ENCODE measurements around the gene RIMS3. TPM values are rescaled to one million over a fixed set of nuclear protein-coding genes. Genes with fewer than 3 reads are reported as not detected.
A peak's percentile ranks its signal among the peaks of the same experiment; 100 is the strongest.
"Not testable (repeated sequence)": the region's sequence is repeated elsewhere in the genome, so short reads cannot be mapped to it uniquely, and the experiment has no call there.

The RIMS3 gene
- 1.3 and 4.2 TPM in 2 replicates for total RNA-seq (2014; rRNA removed; shearing (Covaris generic); ENCODE audit: low replicate concordance)

DNA sequence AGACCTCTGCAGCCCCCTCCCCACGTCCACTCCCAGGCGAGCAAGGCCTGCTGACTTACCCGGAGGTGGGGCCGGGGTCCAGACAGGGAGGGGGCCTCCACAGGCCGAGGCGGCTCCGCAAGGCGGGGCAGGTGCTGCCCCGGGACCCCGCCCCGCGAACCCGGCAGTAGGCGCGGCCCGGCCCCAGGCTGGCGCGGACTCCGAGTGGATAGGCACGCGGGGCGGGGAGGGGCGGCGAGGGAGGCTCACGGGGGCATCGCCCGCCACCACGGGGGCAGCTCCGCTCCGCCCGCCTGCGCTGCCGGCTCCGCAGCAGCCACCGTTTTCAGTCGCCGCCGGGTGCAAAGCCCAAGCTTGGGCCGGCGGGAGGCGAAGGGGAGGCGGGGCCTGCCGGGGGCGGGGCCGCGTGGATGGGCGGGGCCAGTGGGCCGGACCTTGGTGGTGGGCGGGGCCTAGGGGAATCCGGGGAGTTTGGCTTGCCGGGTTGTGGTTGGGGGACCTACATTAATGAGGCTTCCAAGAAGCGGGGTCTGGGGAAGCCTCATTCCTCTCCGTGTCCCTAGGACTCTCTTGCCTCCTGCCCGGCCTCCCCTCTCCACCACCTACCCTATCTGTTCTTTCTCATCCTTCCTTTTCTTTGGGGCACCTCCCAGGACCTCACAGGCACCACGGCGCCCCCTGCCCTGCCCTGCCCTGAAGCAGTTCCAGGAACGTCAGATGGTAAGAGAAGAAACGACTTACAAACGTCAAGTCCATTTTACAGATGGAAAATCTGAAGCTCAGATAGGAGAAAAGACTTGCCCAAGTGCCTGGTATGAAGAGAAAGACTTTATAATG, at the start of gene RIMS3:
Gene RIMS3 (minus strand): TSS at position 348 of the 837 bp plus-strand sequence. CDS start 23,757 bp downstream, outside the sequence.
- peak; percentile 47 for DNase-seq (ENCODE audit: low read depth)
- in situ Hi-C loops (cut with HindIII; ENCODE audit: low pct_unique_long_range_greater_than_20kb, low sequenced_read_pairs): no loop called here

DNA sequence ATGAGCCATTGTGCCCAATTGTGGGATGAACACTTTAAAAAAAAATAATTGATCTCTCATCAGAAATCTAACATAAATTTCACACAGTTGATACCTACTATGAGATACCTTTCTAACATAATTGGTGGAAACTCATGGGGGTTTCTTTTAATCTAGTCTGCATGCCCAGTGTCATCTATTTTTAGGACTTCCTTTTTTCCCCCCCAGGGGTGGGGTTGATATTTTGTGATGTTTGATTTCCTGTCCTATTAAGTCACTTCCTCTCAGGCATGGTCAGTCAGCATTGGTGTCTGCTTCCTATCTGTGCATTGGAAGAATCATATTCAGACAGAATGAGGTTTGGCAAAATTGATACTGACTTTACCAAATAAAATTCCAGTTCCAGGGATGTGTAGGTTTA, 47.5 kb upstream of the RIMS3 start:
- in situ Hi-C loops (cut with HindIII; ENCODE audit: low pct_unique_long_range_greater_than_20kb, low sequenced_read_pairs): no loop called here
- DNase-seq (ENCODE audit: low read depth): no peak

DNA sequence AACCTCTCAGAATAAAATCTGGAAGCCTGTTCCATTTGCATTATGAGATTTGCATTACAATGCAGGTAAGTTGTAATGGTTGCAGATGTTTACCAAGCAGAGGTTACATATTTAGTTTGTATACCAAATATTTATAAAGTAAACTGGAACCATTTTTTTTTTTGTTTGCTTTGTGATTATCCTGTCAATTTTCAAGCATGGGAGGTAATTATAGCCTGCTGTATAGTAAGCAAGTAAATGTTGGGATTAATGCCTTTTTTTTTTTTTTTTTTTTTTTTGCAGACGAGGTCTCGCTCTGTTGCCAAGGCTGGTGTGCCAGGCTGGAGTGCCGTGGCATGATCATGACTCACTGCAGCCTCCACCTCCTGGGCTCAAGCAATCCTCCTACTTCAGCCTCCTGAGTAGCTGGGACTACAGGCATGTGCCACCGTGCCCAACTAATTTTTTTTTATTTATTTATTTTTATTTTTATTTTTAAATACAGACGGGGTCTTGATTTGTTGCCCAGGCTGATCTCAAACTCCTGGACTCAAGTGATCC, 47.0 kb upstream of the RIMS3 start:
- no peak for DNase-seq (ENCODE audit: low read depth)
- in situ Hi-C loops (cut with HindIII; ENCODE audit: low pct_unique_long_range_greater_than_20kb, low sequenced_read_pairs): no loop called here

DNA sequence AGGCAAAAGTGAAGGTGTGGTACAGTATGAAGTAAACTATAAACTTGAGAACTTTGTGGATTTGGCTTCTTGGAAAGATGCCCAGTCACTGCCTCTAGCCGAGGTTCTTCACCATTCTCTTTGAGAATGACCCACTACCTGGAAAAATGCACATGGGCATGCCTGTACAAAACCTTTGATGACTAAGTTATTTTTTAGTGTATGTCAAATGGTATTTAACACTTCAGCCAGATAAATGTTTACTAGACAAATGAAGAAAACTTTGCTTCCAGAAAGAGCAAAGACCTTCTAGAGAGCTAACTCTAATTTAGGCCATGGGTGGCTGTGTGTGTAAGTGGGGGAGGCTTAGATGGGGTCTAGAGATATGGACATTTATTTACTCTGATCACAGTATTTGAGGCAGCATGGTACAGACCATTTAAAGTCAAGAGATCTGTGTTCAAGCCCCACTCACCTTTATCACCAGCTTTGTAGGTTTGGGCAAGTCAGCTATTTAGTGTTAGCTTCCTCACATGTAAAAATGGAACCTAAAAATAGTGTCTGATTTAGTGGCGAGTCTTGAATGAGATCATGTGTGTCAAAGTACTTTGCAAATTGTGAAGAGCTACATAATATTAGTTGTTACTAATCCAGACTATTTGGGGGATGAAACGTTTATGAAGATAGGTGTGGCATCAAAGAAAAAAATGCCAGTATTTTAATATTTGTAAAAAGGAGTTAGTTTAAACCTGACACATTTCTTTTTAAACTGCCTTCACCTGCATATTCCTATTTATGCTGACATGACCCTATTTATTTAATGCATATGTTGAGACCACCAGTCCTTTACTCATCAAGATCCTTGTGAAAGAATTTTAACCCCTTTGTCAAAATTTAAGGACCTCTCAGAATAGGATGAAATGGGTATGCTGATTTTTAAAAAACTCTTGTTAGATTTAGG, 46.3 kb upstream of the RIMS3 start:
- in situ Hi-C loops (cut with HindIII; ENCODE audit: low pct_unique_long_range_greater_than_20kb, low sequenced_read_pairs): no loop called here
- peak; percentile 54 for DNase-seq (ENCODE audit: low read depth)

DNA sequence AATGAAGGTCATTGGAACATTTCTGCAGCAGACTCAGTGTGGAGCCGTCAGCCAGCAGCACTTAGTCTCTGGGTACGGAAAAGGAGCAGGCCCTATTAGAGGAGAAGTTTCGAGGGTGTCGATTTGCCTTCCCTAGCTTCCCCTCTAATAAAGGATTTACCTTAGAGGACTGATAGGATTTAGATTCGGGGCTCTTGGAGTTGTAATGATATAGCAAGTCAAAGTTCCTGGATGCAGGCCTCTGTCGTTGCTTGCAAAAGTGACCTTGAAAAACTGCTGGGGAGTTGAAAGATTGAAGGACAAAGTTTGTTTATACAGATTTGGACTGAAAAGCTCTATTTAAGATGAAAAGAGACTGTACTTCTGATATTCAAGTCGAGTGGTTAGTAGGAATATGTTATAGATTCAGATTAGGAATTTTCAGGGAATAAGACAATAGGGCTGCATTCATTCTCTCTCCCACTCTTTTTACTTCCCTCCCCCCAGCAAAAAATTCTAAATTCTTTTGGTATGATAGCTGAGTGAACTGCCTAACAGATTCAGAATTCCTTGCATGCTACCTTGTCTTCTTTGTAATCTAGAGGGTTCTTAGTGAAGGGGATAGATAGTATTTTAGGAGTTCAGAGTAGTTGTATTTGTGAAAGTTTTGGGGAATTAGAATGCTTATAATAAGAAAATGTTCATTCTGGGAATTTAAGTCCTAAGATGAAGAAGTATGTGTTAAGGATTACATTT, 45.3 kb upstream of the RIMS3 start:
- DNase-seq (ENCODE audit: low read depth): no peak
- in situ Hi-C loops (cut with HindIII; ENCODE audit: low pct_unique_long_range_greater_than_20kb, low sequenced_read_pairs): no loop called here

DNA sequence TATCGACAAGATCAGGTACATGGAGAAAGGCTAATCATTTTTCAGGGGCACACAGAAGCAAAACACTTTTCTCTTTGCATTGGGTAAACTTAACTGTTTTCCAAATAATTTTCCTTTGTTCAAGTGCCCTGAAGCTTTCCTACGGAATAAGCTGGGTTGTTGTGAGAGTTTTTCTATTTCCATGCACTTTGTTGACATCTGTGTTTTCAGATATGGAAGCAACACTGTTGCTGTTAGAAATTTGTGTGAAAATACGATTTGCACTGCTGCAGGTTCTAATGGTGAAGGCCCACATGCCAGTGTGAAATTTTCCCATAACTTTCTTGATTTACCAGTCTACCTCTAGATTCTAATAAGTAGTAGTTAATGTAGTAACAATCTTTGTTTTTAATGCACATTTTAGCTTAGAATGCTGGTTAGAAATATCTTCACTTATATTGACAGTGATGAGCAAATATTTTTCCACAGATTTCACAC, 44.4 kb upstream of the RIMS3 start:
- no peak for DNase-seq (ENCODE audit: low read depth)
- in situ Hi-C loops (cut with HindIII; ENCODE audit: low pct_unique_long_range_greater_than_20kb, low sequenced_read_pairs): no loop called here

DNA sequence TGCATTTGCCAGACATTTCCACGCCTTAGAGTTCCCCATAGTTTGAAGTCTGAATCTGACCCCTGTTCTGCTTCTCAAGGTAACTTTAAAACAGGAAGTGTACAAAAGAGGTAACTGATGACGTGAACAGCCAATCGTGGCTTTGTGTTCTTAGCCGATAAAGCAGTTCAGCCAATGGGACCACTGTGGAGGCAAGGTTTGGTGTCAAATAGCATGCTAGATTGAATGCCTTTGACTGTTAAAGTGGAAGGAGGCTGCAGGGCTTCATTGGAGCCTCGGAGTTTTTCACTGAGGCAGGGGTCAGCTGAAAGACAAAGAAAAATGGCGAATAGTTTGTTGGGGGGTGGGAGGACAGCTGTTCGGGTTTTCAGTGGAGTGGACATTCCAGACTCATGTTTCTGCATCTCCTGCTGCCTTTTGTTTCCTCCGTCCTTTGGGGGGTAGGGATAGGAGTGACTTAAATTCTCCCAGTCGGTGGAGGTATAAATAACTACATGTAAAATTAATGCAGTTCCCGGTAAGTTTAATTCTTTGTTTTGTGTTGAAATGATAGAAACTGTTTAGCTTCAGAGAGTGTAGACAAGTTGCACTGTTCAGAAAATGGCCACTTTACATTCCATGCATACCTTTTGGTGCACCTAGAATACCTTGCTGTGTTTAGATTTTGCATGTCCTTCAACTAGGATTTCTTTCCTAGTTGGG, 43.8 kb upstream of the RIMS3 start:
- DNase-seq (ENCODE audit: low read depth): peak; percentile 95
- in situ Hi-C loops (cut with HindIII; ENCODE audit: low pct_unique_long_range_greater_than_20kb, low sequenced_read_pairs): no loop called here

DNA sequence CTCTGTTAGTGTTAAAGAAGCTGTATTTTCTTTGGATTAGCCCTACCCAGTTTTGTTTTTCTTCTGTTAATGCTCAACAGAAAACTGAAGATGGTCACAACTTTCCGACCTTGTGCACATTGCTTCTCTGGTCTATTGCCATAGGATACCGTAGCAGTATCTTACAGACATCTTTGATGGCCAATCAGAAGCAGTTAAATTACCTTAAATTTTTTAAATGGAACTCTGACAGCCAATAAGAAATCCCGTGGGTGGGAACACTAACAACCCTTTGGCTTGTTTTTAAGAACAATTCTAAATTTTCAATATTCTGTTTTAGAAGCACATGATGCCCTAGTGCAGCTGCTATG, 43.2 kb upstream of the RIMS3 start:
- in situ Hi-C loops (cut with HindIII; ENCODE audit: low pct_unique_long_range_greater_than_20kb, low sequenced_read_pairs): no loop called here
- peak; percentile 94 for DNase-seq (ENCODE audit: low read depth)

DNA sequence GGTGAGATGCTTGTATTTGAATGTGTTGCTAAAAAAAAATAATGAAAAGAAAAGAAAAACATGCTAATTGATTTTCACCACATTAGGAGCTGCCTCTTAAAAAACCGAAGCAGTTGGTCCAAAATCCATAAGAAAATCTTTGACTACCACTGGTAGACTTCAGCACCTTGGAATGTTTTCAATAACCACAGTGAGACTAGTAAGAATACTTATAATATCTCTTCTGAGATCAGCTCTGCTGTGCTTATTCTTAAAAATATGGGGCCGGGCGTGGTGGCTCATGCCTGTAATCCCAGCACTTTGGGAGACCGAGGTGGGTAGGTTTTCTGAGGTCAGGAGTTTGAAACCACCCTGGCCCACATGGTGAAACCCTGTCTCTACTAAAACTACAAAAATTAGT, 41.1 kb upstream of the RIMS3 start:
- DNase-seq (ENCODE audit: low read depth): no peak
- in situ Hi-C loops (cut with HindIII; ENCODE audit: low pct_unique_long_range_greater_than_20kb, low sequenced_read_pairs): no loop called here

DNA sequence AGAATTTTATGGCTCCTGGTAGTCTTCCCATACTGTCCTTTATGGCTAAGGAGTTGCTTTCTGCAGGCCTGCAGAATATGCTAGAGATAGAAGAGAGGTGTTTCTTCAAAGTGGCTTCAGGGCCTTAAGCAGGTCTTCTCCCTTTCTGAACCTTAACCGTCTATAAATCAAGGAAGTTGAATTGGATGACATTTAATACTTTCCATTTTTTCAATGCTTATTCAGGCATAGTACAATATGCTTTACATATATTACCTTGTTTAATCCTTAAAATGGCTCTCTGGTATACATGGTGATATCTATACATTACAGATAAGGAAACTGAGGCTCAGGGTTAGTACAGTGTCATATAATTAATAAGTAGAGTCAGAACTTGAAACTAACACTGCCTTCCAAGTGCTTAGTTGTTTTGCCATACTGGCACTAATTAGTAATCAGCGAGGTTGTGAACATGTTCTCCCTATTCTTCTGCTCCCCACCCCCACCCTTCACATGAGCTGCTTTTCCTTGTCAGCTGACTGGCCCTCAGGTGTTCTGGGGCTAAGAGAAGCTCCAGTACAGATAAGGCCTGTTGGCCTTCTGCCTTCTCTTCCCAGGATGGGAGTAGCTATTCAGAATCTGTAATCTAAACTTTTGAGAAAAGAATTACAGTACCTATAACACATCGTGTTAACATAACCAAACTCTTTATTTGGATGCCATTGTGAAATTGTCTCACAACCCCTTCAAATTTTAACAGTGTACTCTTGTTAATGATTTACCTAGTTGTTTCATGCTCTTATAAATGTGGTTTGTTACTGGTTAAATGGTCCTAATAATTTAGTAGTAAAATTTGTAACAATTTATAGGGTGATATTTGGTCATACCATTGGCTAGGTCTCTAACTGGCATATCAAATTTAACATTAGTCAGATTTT, 39.6 kb upstream of the RIMS3 start:
- in situ Hi-C loops (cut with HindIII; ENCODE audit: low pct_unique_long_range_greater_than_20kb, low sequenced_read_pairs): no loop called here
- no peak for DNase-seq (ENCODE audit: low read depth)

DNA sequence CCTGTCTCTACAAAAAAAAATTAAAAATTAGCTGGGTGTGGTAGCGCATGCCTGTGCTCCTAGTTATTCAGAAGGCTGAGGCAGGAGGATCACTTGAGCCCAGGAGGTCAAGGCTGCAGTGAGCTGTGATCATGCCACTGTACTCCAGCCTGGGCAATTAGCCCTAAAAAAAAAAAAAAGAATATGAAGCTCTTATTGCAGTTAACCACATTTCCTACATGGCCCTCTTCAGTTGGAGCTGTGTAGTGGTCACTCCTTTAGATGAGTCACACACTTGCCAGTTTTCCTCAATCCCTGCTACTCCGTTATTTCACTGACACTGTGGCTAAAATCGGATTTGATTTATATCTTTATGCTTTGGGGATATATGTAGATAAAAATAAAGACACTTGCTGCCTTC, 37.8 kb upstream of the RIMS3 start:
- peak; percentile 78 for DNase-seq (ENCODE audit: low read depth)
- in situ Hi-C loops (cut with HindIII; ENCODE audit: low pct_unique_long_range_greater_than_20kb, low sequenced_read_pairs): no loop called here

DNA sequence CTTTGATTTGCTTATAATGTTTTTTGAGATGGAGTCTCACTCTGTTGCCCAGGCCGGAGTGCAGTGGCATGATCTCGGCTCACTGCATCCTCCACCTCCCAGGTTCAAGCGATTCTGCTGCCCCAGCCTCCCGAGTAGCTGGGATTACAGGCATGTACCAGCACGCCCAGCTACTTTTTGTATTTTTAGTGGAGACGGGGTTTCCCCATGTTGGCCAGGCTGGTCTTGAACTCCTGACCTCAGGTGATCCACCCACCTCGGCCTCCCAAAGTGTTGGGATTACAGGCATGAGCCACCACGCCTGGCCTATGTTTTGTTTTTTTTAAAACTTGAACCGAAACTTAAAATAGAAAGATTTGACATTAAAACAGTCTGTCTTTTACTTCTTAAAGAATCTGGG, 37.3 kb upstream of the RIMS3 start:
- in situ Hi-C loops (cut with HindIII; ENCODE audit: low pct_unique_long_range_greater_than_20kb, low sequenced_read_pairs); DNase-seq (ENCODE audit: low read depth): not testable (repeated sequence)

DNA sequence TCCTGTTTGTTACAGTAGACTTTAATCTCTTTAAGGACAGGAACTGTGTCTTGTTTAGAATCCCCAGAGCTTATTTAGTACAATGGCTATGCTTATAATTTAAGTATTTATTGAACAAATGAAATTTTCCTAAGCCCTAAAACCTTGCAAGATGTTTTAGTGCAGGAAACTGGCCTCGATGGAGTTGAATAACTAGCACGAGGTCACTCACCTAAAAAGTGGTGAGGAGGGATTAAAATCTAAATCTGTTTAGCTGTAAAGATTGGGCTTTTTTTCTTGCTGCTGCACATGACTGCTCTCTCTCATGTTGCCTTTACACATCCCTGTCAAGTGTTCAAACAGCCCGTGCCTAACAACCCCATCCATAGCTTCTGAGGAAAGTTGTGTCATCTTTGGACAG, 36.2 kb upstream of the RIMS3 start:
- in situ Hi-C loops (cut with HindIII; ENCODE audit: low pct_unique_long_range_greater_than_20kb, low sequenced_read_pairs): no loop called here
- no peak for DNase-seq (ENCODE audit: low read depth)

DNA sequence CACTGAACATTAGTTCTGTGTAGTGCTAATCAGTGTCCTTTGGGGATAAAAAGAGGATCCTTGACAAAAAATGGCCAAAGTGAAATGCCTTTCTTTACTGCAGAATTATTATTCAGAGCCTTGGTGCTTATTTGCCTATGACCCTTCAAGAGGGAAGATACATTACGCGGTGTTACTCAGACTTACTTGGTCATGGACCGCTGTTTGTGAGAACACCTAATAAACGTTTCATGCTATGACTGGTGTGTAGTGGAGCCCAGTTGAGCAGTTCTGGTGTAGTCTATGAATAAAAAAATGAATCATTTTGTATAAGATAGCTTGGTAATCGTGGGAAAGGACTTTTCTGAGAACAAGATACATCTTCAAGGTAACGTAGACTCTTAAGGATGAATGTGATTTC, 34.3 kb upstream of the RIMS3 start:
- no peak for DNase-seq (ENCODE audit: low read depth)
- in situ Hi-C loops (cut with HindIII; ENCODE audit: low pct_unique_long_range_greater_than_20kb, low sequenced_read_pairs): no loop called here

DNA sequence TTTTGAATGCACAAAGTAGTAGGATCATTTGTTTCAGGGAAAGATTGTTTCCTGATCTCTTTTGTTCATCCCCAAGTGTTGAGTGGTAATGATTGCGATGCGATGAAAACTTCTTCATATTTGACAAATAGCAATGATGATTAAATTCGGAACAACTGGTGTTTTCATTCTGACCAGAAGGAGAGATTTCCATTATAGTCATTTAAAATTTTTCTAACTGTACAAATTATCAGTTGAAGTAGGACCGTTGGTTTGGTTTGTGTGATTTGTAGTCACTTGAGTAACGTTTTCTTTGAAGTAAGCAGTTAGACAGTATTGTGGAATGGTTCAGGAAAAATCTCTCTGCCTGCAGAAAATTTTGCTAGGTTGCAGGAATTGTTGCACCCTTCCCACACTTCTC, 32.0 kb upstream of the RIMS3 start:
- in situ Hi-C loops (cut with HindIII; ENCODE audit: low pct_unique_long_range_greater_than_20kb, low sequenced_read_pairs): no loop called here
- no peak for DNase-seq (ENCODE audit: low read depth)

DNA sequence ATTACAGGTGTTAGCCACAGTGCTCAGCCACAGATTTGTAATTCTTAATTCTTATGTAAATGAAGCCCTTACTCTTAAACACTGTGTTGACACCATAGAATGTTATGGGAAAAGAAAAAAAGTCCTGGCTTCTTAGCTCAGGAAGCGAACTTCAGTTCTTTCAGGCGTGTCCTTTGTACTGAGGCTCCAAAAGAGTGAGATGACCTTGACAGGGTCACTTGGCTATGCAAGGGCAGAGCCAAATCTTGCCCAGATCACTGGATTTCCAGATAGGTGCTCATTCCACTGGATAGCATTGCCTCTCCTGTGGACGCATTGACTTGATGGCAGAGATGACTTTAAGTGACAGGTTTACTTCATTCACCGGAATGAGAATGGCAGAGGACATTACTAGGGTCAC, 30.8 kb upstream of the RIMS3 start:
- in situ Hi-C loops (cut with HindIII; ENCODE audit: low pct_unique_long_range_greater_than_20kb, low sequenced_read_pairs): no loop called here
- no peak for DNase-seq (ENCODE audit: low read depth)

DNA sequence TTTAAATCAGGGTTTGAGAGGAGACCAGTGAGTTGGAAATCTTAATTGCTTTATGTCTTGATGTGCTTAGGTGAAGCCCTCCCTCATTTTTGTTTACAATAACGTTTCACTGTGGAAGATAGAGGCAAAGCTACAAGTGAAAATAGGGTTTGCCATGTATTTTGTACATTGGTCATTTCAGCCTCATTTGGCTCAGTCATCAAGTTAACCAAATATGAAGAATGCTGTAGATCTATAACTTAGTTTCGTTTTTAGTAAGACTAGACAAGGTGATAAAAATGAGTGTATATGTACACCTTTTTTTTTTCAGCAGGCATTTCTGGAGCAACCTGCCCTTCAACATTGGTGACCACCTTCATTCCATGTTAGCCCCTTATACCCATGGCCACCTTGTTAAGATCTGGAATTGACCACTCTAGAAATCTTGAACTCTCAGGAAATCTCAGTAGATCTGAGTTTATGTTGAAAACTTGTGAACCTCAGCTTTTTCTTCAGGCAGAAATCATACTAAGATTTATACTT, 28.9 kb upstream of the RIMS3 start:
- in situ Hi-C loops (cut with HindIII; ENCODE audit: low pct_unique_long_range_greater_than_20kb, low sequenced_read_pairs): no loop called here
- no peak for DNase-seq (ENCODE audit: low read depth)

Measured in Caki2 (cell line).